OCI-LY7 (cell line): Measurements from ENCODE around the gene ABCB1.
"Not testable (repeated sequence)": the region's sequence is repeated elsewhere in the genome, so short reads cannot be mapped to it uniquely, and the experiment has no call there.

Experiments used
- EZH2phosphoT487 ChIP-seq: fragments of 200-600 bp; sonication (generic); IDR thresholded peaks from 2 replicates; pipeline ENCODE4 v1.6.1; 2018; ENCODE audit warnings: low read depth, borderline replicate concordance, mild to moderate bottlenecking, mixed run types, antibody characterized with exemption, low read length, moderate library complexity, mixed read lengths
- TF ChIP-seq, protein P1 (sequence below): fragments of 200-600 bp; sonication (generic); conservative IDR thresholded peaks from 2 replicates; pipeline ENCODE4 v1.5.1; 2014; ENCODE audit warnings: mild to moderate bottlenecking, antibody characterized with exemption, low read length, moderate library complexity, mixed read lengths

DNA sequence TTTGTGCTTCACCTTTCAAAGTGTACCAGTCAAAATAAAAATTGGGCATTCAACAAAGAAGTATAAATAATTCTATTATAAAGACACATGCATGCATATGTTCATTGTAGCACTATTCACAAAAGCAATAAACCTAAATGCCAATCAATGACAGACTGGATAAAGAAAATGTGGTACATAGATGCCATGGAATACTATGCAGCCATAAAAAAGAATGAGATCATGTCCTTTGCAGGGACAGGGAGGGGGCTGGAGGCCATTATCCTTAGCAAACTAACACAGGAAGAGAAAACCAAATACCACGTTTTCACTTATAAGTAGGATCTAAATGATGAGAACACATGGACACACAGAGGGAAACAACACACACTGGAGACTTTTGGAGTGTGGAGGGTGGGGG is 28.2 kb downstream of the ABCB1 start:
- TF ChIP-seq EZH2phosphoT487: not testable (repeated sequence)
- TF ChIP-seq, protein P1, sequence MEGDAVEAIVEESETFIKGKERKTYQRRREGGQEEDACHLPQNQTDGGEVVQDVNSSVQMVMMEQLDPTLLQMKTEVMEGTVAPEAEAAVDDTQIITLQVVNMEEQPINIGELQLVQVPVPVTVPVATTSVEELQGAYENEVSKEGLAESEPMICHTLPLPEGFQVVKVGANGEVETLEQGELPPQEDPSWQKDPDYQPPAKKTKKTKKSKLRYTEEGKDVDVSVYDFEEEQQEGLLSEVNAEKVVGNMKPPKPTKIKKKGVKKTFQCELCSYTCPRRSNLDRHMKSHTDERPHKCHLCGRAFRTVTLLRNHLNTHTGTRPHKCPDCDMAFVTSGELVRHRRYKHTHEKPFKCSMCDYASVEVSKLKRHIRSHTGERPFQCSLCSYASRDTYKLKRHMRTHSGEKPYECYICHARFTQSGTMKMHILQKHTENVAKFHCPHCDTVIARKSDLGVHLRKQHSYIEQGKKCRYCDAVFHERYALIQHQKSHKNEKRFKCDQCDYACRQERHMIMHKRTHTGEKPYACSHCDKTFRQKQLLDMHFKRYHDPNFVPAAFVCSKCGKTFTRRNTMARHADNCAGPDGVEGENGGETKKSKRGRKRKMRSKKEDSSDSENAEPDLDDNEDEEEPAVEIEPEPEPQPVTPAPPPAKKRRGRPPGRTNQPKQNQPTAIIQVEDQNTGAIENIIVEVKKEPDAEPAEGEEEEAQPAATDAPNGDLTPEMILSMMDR: not testable (repeated sequence)
